ENCODE data around the gene KDM7A. TPM values are rescaled to one million over a fixed set of nuclear protein-coding genes. Genes with fewer than 3 reads are reported as not detected.

The KDM7A gene
- total RNA-seq, 1 donor from 2014 or later, result 13.8 TPM

DNA sequence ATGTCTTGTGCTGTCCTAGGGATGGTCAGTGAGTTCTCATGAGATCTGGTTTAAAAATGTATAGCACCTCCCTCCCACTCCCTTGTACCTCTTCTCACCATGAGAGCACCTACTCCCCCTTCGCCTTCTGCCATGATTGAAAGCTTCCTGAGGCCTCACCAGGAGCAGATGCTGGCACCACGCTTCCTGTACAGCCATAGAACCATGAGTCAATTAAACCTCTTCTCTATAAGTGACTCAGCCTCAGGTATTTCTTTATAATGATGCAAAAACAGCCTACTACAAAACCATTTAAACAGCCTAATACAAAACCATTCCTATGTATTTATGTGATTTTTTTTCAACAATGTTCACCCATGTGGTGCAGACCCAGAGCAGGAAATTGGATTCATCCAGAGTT is 32.0 kb downstream of the KDM7A start:
- DNase-seq (no peak), ATAC-seq (ENCODE audit: low read depth) (no peak)
- ChIA-PET POLR2A (no interaction called here), CTCF (no interaction called here)
- TF ChIP-seq, protein P1, sequence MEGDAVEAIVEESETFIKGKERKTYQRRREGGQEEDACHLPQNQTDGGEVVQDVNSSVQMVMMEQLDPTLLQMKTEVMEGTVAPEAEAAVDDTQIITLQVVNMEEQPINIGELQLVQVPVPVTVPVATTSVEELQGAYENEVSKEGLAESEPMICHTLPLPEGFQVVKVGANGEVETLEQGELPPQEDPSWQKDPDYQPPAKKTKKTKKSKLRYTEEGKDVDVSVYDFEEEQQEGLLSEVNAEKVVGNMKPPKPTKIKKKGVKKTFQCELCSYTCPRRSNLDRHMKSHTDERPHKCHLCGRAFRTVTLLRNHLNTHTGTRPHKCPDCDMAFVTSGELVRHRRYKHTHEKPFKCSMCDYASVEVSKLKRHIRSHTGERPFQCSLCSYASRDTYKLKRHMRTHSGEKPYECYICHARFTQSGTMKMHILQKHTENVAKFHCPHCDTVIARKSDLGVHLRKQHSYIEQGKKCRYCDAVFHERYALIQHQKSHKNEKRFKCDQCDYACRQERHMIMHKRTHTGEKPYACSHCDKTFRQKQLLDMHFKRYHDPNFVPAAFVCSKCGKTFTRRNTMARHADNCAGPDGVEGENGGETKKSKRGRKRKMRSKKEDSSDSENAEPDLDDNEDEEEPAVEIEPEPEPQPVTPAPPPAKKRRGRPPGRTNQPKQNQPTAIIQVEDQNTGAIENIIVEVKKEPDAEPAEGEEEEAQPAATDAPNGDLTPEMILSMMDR (IDR thresholded peaks at IDR 0.05), result no peak
- intact Hi-C loops (cut with micrococcal nuclease), result no loop called here
- peaks cover 42% of the 10 kb centered on the region for H3K36me3 Mint-ChIP-seq (ENCODE audit: low read depth)
- H3K9me3 Mint-ChIP-seq, result peaks cover 6% of the 10 kb centered on the region
- H3K4me3 Mint-ChIP-seq, result no peak overlapping the region
- peak overlapping the region; percentile 3 for H3K27ac Mint-ChIP-seq
- peaks cover 52% of the 10 kb centered on the region for H3K4me1 Mint-ChIP-seq
- no peaks in the 10 kb centered on the region for H3K27me3 Mint-ChIP-seq

GRCh38 chr7:140143997-140144396 is 32.8 kb downstream of the KDM7A start:
- ChIA-PET CTCF (no interaction called here), POLR2A (no interaction called here)
- Mint-ChIP-seq H3K27ac (no peak overlapping the region), H3K4me1 (peaks cover 53% of the 10 kb centered on the region), H3K4me3 (no peak overlapping the region), H3K36me3 (ENCODE audit: low read depth) (peaks cover 38% of the 10 kb centered on the region), H3K27me3 (no peaks in the 10 kb centered on the region), H3K9me3 (peaks cover 6% of the 10 kb centered on the region)
- intact Hi-C loops (cut with micrococcal nuclease), result no loop called here
- DNase-seq (no peak), ATAC-seq (ENCODE audit: low read depth) (no peak)
- TF ChIP-seq, protein P1 (IDR thresholded peaks at IDR 0.05), result no peak

- Mint-ChIP-seq H3K4me1 (peaks cover 60% of the 10 kb centered on the region), H3K27ac (no peak overlapping the region), H3K9me3 (peaks cover 6% of the 10 kb centered on the region), H3K36me3 (ENCODE audit: low read depth) (peaks cover 41% of the 10 kb centered on the region), H3K27me3 (no peaks in the 10 kb centered on the region), H3K4me3 (no peak overlapping the region)
- DNase-seq, result no peak
- intact Hi-C loops (cut with micrococcal nuclease), result no loop called here
- CTCF ChIA-PET, result no interaction called here
- TF ChIP-seq, protein P1 (IDR thresholded peaks at IDR 0.05), result no peak
- ATAC-seq (ENCODE audit: low read depth), result no peak
- POLR2A ChIA-PET, result no interaction called here
These were observed 34.8 kb downstream of the KDM7A start for GRCh38 chr7:140142031-140142430.

GRCh38 chr7:140141256-140141655 is 35.5 kb downstream of the KDM7A start:
- Mint-ChIP-seq H3K4me3 (no peak overlapping the region), H3K27me3 (no peaks in the 10 kb centered on the region), H3K4me1 (peaks cover 52% of the 10 kb centered on the region), H3K9me3 (peaks cover 6% of the 10 kb centered on the region), H3K36me3 (ENCODE audit: low read depth) (peaks cover 37% of the 10 kb centered on the region), H3K27ac (no peak overlapping the region)
- ATAC-seq (ENCODE audit: low read depth) (no peak), DNase-seq (no peak)
- TF ChIP-seq, protein P1 (IDR thresholded peaks at IDR 0.05), result no peak
- POLR2A ChIA-PET, result interaction anchor here (0.7 kb wide), 1 partner anchor 83 kb away, joined by 6 read pairs; no protein-coding TSS in a partner anchor
- intact Hi-C loops (cut with micrococcal nuclease), result no loop called here
- CTCF ChIA-PET, result no interaction called here

DNA sequence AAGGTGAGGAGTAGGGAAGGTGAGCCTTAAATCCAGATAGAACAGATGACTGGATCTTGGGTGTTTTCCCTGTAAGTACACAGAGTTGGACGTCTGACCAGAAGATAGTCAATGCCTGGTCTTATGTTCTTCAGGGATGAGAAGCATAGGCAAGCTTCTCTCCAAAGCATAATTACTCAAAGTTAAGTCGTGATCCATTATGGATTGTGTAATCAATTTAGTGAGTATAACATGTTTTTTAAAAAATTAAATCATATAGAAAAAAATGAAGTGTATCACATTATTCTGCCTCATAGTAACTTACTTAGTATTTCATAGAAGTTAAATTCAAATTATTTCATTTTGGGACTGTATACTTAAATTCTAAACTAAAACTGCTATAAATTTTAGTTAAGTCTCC is 39.7 kb downstream of the KDM7A start:
- no peaks in the 10 kb centered on the region for H3K27me3 Mint-ChIP-seq
- ChIA-PET POLR2A (interaction anchor here (0.7 kb wide), 1 partner anchor 16 kb away, joined by 4 read pairs; no protein-coding TSS in a partner anchor), CTCF (no interaction called here)
- H3K27ac Mint-ChIP-seq, result no peak overlapping the region
- intact Hi-C loops (cut with micrococcal nuclease), result no loop called here
- H3K4me3 Mint-ChIP-seq, result no peak overlapping the region
- DNase-seq (no peak), ATAC-seq (ENCODE audit: low read depth) (no peak)
- no peaks in the 10 kb centered on the region for H3K9me3 Mint-ChIP-seq
- H3K36me3 Mint-ChIP-seq (ENCODE audit: low read depth), result peaks cover 45% of the 10 kb centered on the region
- TF ChIP-seq, protein P1 (IDR thresholded peaks at IDR 0.05), result no peak
- H3K4me1 Mint-ChIP-seq, result peaks cover 28% of the 10 kb centered on the region
